IPS-15b (cell line): ENCODE results near the gene LRRTM4.
"Not testable (repeated sequence)": the region's sequence is repeated elsewhere in the genome, so short reads cannot be mapped to it uniquely, and the experiment has no call there.

Source experiments
- H3K27me3 ChIP-seq: one replicate; pipeline ENCODE4 v1.6.1; 2013; ENCODE audit warnings: low read length; ENCODE audit not compliant: control insufficient read depth, insufficient read depth
- H3K36me3 ChIP-seq: one replicate; pipeline ENCODE4 v1.6.1; 2013; ENCODE audit warnings: low read length; ENCODE audit not compliant: control insufficient read depth, insufficient read depth
- H3K4me1 ChIP-seq: one replicate; pipeline ENCODE4 v1.6.1; 2013; ENCODE audit warnings: mild to moderate bottlenecking, low read length; ENCODE audit not compliant: control insufficient read depth, insufficient read depth
- H3K4me3 ChIP-seq: one replicate; pipeline ENCODE4 v1.5.1; 2013; ENCODE audit warnings: low read depth, low read length
- H3K9ac ChIP-seq: one replicate; pipeline ENCODE4 v1.6.1; 2013; ENCODE audit warnings: low read depth, mild to moderate bottlenecking, low read length
- H3K9me3 ChIP-seq: one replicate; pipeline ENCODE4 v1.6.1; 2013; ENCODE audit warnings: mild to moderate bottlenecking, low read length; ENCODE audit not compliant: control insufficient read depth, insufficient read depth

The LRRTM4 gene

DNA sequence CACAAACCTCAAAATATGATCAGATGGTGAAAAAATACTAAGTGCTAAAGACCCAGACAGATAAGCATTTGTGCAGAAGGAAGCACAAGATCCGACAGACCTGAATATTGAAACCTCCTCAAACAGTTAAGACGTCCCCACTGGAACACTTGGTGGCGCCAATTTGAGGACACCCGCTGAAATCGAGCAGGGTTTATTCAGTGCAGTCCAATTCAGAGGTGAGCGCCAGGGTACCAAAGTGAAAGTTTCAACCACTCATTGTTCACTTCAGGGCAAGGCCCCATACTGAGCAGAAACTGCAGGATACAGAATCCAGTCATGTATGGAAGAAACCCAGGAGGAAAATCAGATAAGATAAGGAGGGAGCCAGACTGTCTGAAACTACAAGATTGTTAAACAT lies 417.6 kb downstream of the LRRTM4 start:
- Histone ChIP-seq H3K36me3 (no peaks in the 10 kb centered on the region), H3K4me1 (peaks cover 5% of the 10 kb centered on the region), H3K27me3 (no peaks in the 10 kb centered on the region), H3K9me3 (no peaks in the 10 kb centered on the region), H3K4me3 (no peak overlapping the region), H3K9ac (no peak overlapping the region)

GRCh38 chr2:77102927-77103326 lies 419.2 kb downstream of the LRRTM4 start:
- H3K36me3 ChIP-seq, result no peaks in the 10 kb centered on the region
- peaks cover 5% of the 10 kb centered on the region for H3K4me1 ChIP-seq
- no peaks in the 10 kb centered on the region for H3K9me3 ChIP-seq
- H3K27me3 ChIP-seq, result no peaks in the 10 kb centered on the region
- no peak overlapping the region for H3K4me3 ChIP-seq
- no peak overlapping the region for H3K9ac ChIP-seq

GRCh38 chr2:77101796-77102452 lies 420.3 kb downstream of the LRRTM4 start:
- no peaks in the 10 kb centered on the region for H3K36me3 ChIP-seq
- no peak overlapping the region for H3K4me3 ChIP-seq
- H3K9ac ChIP-seq, result no peak overlapping the region
- no peaks in the 10 kb centered on the region for H3K27me3 ChIP-seq
- H3K9me3 ChIP-seq, result no peaks in the 10 kb centered on the region
- H3K4me1 ChIP-seq, result peaks cover 5% of the 10 kb centered on the region

DNA sequence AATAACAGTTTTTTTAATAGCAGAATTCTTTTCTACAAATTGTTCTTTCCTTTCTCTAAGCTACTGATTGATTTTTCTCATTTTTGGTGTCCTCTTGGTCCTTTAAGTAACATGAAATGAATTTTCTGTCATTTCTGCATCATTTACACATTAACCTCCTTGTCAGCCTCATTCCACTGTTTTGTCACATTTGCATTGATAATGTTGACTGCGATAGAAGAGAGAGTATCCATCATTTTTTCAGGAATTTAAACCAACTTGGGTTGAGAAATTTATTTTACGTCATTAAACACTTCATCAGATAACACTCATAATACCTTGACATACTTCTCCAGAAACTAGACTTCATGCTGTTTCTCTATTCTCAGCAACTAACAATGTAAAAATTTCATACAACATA lies 422.2 kb downstream of the LRRTM4 start:
- H3K9me3 ChIP-seq, result no peaks in the 10 kb centered on the region
- no peaks in the 10 kb centered on the region for H3K36me3 ChIP-seq
- H3K4me1 ChIP-seq, result peaks cover 5% of the 10 kb centered on the region
- H3K4me3 ChIP-seq, result no peak overlapping the region
- no peaks in the 10 kb centered on the region for H3K27me3 ChIP-seq
- no peak overlapping the region for H3K9ac ChIP-seq

DNA sequence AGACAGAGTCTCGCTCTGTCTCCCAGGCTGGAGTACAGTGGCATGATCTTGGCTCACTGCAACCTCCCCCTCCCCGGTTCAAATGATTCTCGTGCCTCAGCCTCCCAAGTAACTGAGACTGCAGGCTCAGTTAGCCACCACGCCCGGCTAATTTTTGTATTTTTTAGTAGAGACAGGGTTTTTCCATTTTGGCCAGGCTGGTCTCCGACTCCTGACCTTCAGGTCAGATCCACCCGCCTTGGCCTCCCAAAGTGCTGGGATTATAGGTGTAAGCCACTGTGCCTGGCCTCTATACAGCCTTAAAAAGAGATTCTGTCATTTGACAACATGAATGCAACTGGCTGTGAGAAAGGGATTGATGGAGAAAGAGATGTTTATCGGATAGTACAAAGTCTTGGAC lies 426.7 kb downstream of the LRRTM4 start:
- H3K9ac ChIP-seq, H3K27me3 ChIP-seq, H3K36me3 ChIP-seq, H3K4me1 ChIP-seq, H3K9me3 ChIP-seq: not testable (repeated sequence)
- H3K4me3 ChIP-seq, result peak overlapping the region; percentile 42

DNA sequence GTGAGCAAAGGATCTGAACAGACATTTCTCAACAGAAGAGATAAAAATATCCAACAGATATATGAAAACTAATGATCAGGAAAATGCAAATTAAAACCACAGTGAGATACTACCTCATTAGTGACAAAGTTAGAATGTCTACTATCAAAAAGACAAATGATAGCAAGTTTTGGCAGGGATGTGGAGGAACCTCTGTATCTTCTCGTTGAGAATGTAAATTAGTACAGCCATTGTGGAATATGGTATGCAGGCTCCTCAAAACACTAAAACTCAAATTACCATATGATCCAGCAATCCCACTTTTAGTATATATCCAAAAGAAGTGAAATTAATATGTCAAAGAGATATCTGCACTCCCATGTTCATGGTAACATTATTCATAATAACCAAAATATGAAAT lies 427.1 kb downstream of the LRRTM4 start:
- Histone ChIP-seq H3K36me3 (no peaks in the 10 kb centered on the region), H3K4me3 (peak overlapping the region; percentile 40), H3K4me1 (no peaks in the 10 kb centered on the region), H3K9me3 (no peaks in the 10 kb centered on the region), H3K9ac (no peak overlapping the region), H3K27me3 (no peaks in the 10 kb centered on the region)

DNA sequence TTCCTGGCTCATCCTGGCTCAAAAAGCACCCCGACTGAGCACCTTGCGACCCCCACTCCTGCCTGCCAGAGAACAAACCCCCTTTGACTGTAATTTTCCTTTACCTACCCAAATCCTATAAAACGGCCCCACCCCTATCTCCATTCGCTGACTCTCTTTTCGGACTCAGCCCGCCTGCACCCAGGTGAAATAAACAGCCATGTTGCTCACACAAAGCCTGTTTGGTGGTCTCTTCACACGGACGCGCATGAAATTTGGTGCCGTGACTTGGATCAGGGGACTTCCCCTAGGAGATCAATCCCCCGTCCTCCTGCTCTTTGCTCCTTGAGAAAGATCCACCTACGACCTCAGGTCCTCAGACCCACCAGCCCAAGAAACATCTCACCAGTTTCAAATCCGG lies 433.8 kb downstream of the LRRTM4 start:
- H3K4me3 ChIP-seq, result peak overlapping the region; percentile 84
- H3K4me1 ChIP-seq, result peaks cover 24% of the 10 kb centered on the region
- not testable (repeated sequence) for H3K36me3 ChIP-seq, H3K9me3 ChIP-seq, H3K27me3 ChIP-seq
- peak overlapping the region; percentile 99 for H3K9ac ChIP-seq

GRCh38 chr2:77087987-77088414 lies 434.2 kb downstream of the LRRTM4 start:
- Histone ChIP-seq H3K27me3 (no peaks in the 10 kb centered on the region), H3K9ac (peak overlapping the region; percentile 74), H3K9me3 (no peaks in the 10 kb centered on the region), H3K36me3 (no peaks in the 10 kb centered on the region), H3K4me3 (peak overlapping the region; percentile 84), H3K4me1 (peaks cover 24% of the 10 kb centered on the region)

DNA sequence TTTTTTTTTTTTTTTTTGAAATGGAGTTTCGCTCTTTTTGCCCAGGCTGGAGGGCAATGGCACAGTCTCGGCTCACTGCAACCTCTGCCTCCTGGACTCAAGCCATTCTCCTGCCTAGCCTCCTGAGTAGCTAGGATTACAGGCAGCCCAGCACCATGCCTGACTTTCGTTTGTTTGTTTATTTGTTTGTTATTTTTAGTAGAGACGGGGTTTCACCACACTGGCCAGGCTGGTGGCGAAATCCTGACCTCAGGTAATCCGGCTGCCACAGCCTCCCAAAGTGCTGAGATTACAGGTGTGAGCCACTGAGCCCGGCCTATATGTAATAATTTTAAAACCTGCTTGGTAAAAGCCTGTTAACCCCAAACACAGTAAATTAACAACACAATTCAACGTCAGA lies 435.7 kb downstream of the LRRTM4 start:
- H3K27me3 ChIP-seq, result no peaks in the 10 kb centered on the region
- no peaks in the 10 kb centered on the region for H3K9me3 ChIP-seq
- H3K9ac ChIP-seq, result peak overlapping the region; percentile 0
- no peak overlapping the region for H3K4me3 ChIP-seq
- H3K4me1 ChIP-seq, result peaks cover 24% of the 10 kb centered on the region
- no peaks in the 10 kb centered on the region for H3K36me3 ChIP-seq

GRCh38 chr2:77086051-77086450 lies 436.1 kb downstream of the LRRTM4 start:
- no peak overlapping the region for H3K4me3 ChIP-seq
- H3K4me1 ChIP-seq, result peaks cover 24% of the 10 kb centered on the region
- no peaks in the 10 kb centered on the region for H3K27me3 ChIP-seq
- H3K9ac ChIP-seq, result no peak overlapping the region
- no peaks in the 10 kb centered on the region for H3K36me3 ChIP-seq
- no peaks in the 10 kb centered on the region for H3K9me3 ChIP-seq

GRCh38 chr2:77085561-77085960 lies 436.6 kb downstream of the LRRTM4 start:
- H3K9me3 ChIP-seq, result no peaks in the 10 kb centered on the region
- H3K36me3 ChIP-seq, result no peaks in the 10 kb centered on the region
- no peak overlapping the region for H3K9ac ChIP-seq
- no peak overlapping the region for H3K4me3 ChIP-seq
- H3K27me3 ChIP-seq, result no peaks in the 10 kb centered on the region
- H3K4me1 ChIP-seq, result peaks cover 24% of the 10 kb centered on the region

DNA sequence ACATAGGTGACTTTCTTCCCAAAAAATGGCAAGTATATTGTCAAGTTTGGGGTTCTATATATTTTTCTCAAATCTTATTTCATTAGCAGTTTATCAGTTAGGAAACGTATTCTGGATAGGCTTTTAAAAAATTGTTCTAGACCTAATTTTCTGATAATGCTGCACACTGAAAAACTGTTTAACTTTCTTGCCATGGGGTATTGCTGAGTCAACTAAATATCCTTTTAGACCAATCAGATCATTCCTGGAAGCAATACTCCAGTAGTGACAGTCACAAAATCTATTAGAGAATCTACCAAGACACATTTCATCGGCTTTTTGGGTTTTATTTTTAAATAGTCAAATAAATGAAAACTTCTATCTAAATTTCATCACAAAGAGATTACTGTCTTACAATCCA lies 440.6 kb downstream of the LRRTM4 start:
- Histone ChIP-seq H3K9ac (no peak overlapping the region), H3K4me3 (no peak overlapping the region), H3K36me3 (no peaks in the 10 kb centered on the region), H3K9me3 (no peaks in the 10 kb centered on the region), H3K4me1 (peaks cover 14% of the 10 kb centered on the region), H3K27me3 (no peaks in the 10 kb centered on the region)
